GM12864 (cell line): ENCODE measurements around the gene SLC22A6.
A peak's percentile ranks its signal among the peaks of the same experiment; 100 is the strongest.

ENCODE experiments used
- DNase-seq: peaks from one replicate; pipeline ENCODE4 v3.0.0-alpha.2; 2011; ENCODE audit warnings: low read depth
- H3K4me3 ChIP-seq: 2 replicates; pipeline ENCODE4 v1.5.1; 2011; ENCODE audit warnings: mild to moderate bottlenecking, low read depth, low read length, control low read depth
- TF ChIP-seq, protein P1 (sequence below): IDR thresholded peaks from 2 replicates; pipeline ENCODE4 v1.5.1; 2011; ENCODE audit warnings: low read depth, mild to moderate bottlenecking, moderate library complexity, low read length, control low read depth, inconsistent platforms; ENCODE audit errors: missing control alignments

SLC22A6 gene

DNA sequence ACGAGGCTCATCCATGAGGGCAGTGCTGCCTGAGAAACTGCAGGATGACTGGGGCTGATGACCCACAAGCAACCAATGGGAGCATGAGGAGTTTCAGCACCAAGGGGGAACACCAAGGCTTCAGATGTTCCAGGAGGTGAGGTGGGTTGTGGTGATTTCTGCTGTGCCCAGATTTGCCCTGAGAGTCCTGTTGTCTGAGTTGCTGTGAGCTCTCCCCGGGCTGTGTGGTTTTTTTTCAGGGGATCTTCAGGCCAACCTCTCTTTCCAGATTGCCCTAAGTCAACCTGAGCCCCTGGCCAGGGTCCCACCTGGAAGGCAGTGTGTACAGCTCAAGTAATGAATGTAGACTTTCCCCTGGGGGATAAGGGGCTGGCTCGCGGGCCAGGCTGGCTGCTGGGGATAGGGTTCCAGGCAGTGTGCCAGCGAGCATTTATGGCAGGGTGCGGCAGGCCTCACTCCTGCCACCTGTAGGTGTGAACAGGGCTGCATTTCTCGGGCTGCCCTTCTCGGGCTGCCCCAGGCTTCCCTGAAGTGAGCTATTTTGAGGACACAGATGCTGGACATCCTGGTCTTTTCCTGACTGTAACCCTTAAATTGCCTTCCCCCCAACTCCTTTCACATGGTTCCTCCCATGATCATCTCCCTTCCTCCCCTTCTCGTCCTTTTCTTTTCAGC is 9.8 kb downstream of the SLC22A6 start:
- no peak for DNase-seq
- H3K4me3 ChIP-seq: no peak overlapping the region
- TF ChIP-seq, protein P1, sequence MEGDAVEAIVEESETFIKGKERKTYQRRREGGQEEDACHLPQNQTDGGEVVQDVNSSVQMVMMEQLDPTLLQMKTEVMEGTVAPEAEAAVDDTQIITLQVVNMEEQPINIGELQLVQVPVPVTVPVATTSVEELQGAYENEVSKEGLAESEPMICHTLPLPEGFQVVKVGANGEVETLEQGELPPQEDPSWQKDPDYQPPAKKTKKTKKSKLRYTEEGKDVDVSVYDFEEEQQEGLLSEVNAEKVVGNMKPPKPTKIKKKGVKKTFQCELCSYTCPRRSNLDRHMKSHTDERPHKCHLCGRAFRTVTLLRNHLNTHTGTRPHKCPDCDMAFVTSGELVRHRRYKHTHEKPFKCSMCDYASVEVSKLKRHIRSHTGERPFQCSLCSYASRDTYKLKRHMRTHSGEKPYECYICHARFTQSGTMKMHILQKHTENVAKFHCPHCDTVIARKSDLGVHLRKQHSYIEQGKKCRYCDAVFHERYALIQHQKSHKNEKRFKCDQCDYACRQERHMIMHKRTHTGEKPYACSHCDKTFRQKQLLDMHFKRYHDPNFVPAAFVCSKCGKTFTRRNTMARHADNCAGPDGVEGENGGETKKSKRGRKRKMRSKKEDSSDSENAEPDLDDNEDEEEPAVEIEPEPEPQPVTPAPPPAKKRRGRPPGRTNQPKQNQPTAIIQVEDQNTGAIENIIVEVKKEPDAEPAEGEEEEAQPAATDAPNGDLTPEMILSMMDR: peak; percentile 62

DNA sequence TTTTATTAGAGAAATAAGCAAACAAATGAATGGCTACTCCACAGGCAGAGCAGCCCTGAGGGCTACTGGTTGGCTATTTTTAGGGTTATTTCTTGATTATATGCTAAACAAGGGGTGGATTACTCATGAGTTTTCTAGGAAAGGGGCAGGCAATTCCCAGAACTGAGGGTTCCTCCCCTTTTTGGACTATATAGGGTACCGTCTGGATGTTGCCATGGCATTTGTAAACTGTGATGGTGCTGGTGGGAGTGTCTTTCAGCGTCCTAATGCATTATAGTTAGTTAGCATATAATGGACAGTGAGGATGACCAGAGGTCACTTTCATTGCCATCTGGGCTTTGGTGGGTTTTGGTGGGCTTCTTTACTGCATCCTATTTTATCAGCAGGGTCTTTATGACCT is 19.2 kb downstream of the SLC22A6 start:
- no peak for DNase-seq
- TF ChIP-seq, protein P1: no peak
- no peak overlapping the region for H3K4me3 ChIP-seq

DNA sequence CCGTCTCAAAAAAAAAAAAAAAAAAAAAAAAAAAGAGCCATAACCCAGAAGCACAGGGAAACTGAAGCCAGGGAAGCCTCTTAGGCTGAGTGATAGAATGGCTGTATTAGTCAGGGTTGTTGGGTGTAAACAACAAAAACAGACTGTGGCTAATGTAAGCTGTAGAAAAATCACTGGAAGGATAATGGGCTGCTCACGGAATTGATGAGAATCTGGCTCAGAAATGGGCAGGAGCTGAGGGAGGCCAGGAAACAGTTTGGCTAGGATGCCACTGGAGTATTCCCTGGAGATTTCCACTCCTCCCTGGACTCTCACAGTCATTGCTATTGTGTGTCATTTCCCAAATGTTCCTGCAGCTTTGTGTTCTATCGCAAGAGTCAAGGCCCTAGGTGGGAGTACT is 22.4 kb downstream of the SLC22A6 start:
- DNase-seq: no peak
- TF ChIP-seq, protein P1: no peak
- H3K4me3 ChIP-seq: no peak overlapping the region

DNA sequence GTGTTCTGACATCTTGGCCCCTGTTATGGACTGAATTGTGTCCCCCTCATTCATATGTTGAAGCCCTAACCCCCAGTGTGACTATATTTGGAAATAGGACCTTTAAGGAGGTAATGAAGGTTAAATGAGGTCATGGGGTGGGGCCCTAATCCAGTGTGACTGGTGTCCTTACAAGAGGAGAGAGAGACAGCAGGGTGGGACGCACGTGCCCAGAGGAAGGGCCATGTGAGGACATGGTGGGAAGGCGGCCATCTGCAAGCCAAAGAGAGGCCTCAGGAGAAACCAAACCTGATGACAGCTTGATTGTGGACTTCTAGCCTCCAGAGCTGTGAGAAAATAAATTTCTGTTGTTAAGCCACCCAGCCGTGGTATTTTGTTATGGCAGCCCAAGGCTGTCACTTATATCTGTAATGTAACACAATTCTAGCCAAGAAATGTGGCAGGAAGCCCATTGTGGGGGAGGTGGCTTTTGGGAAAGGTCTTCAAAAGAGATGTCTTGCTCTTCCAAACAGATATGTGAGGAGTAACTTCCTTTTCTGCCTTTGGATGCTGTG is 23.7 kb downstream of the SLC22A6 start:
- DNase-seq: no peak
- TF ChIP-seq, protein P1: no peak
- no peak overlapping the region for H3K4me3 ChIP-seq

DNA sequence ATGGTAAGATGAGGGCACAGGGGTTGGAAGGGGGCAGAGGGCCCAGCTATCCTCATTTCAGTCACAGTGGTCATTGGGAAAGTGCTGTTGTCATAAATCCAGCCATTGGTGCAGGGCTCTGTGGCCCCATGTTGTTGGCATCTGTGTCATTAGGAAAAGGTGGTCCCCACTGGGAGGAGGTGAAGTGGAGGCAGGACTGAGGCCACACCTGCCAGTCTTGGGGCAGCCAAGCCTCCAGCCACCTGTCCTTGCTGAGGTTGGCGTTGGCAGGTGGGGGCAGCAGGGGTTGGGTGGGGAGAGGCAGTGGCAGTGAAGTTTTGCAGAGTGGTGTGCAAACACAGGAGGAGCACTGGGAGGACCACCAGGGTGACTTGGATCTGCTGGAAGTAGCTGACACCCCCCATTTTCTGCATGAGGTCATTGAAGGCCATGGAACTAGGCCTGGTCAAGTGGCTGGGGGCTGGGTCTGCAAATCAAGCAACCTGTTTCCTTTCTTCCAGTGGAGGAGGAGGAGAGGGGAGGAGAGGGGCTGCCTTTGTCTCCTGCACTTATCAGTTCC is 25.3 kb downstream of the SLC22A6 start:
- TF ChIP-seq, protein P1: no peak
- H3K4me3 ChIP-seq: no peak overlapping the region
- no peak for DNase-seq

DNA sequence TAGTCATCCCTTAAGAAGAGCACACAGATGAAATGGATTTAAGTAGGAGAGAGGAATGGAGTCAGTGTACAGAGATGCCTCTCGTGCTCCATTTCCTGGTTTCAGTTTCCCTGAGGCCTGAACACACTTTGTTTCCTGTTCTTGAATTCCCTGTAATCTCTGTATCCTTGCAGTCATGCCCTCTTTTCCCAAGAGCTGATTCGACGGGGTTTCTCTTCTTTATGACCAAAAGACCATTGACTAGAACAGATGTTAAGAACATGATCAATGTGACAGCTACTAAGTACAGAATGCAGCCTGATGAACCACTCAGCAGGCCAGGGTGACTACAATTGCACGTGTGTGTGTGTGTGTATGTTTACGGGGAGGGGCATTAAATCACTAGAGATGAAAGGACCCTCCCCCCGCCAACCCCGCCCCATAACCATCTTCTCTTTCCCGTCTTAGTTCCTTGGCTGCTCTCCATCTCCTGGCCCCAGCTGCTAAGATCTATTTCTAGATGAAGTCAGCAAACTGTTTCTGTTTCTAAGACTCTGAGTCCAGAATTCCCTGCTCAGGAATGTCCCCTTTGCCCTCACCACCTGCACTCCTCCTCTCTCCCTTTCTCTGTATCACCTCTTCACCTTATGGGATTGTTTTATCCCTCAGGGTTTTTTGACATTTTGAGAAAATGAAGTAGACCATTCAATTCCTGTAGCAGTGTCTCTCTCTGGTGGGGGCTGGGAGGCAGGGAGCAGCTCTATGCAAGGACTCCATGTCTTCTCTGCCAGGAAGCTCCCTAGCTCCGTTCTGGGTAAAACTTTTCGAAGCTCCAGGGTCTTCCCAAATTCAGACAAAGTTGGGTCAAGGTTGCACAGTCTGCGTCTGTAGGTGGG is 26.0 kb downstream of the SLC22A6 start:
- H3K4me3 ChIP-seq: no peak overlapping the region
- TF ChIP-seq, protein P1: no peak
- DNase-seq: no peak
